Loucy (cell line): ENCODE data around the gene WTAP.

ENCODE experiments used
- H2AFZ ChIP-seq: fragments of 200-600 bp; sonication (generic); 2 replicates; pipeline ENCODE4 v1.6.0; 2016; ENCODE audit warnings: antibody characterized with exemption, mild to moderate bottlenecking, low read length, moderate library complexity
- H3F3A ChIP-seq: fragments of 200-600 bp; 2 replicates; pipeline ENCODE4 v1.6.0; 2016; ENCODE audit warnings: antibody characterized with exemption, low read depth, mild to moderate bottlenecking
- H3K27me3 ChIP-seq: fragments of 200-600 bp; sonication (generic); 2 replicates; pipeline ENCODE4 v1.6.1; 2014; ENCODE audit warnings: low read length, mild to moderate bottlenecking; ENCODE audit not compliant: insufficient read depth, poor library complexity, severe bottlenecking
- H3K36me3 ChIP-seq: fragments of 200-600 bp; sonication (generic); 2 replicates; pipeline ENCODE4 v1.6.1; 2016; ENCODE audit warnings: low read length; ENCODE audit not compliant: insufficient read depth
- H3K4me1 ChIP-seq: fragments of 200-600 bp; sonication (generic); 2 replicates; pipeline ENCODE4 v1.5.1; 2014; ENCODE audit warnings: low read length, mild to moderate bottlenecking; ENCODE audit not compliant: insufficient read depth, poor library complexity, severe bottlenecking
- H3K4me2 ChIP-seq: fragments of 200-600 bp; sonication (generic); 2 replicates; pipeline ENCODE4 v1.6.0; 2014; ENCODE audit warnings: antibody characterized with exemption, low read length, low read depth, mild to moderate bottlenecking; ENCODE audit not compliant: poor library complexity, severe bottlenecking
- H3K4me3 ChIP-seq: fragments of 200-600 bp; sonication (generic); 2 replicates; pipeline ENCODE4 v1.5.1; 2014; ENCODE audit warnings: low read length, mild to moderate bottlenecking, mixed read lengths; ENCODE audit not compliant: poor library complexity, severe bottlenecking
- H3K79me2 ChIP-seq: fragments of 200-600 bp; sonication (generic); 2 replicates; pipeline ENCODE4 v1.6.1; 2014; ENCODE audit warnings: low read length; ENCODE audit not compliant: insufficient read depth
- H3K9ac ChIP-seq: fragments of 200-600 bp; sonication (generic); 2 replicates; pipeline ENCODE4 v1.6.0; 2014; ENCODE audit warnings: mild to moderate bottlenecking, low read depth, low read length, moderate library complexity; ENCODE audit not compliant: poor library complexity, severe bottlenecking
- H3K9me2 ChIP-seq: fragments of 200-600 bp; sonication (generic); replicated peaks from 2 replicates; pipeline ENCODE4 v1.6.1; 2016; ENCODE audit warnings: low read depth, low read length, mixed read lengths
- H3K9me3 ChIP-seq: fragments of 200-600 bp; sonication (generic); 2 replicates; pipeline ENCODE4 v1.6.1; 2014; ENCODE audit warnings: mild to moderate bottlenecking, antibody characterized with exemption, low read length, low read depth; ENCODE audit not compliant: insufficient read depth
- H4K20me1 ChIP-seq: fragments of 200-600 bp; sonication (generic); 2 replicates; pipeline ENCODE4 v1.6.0; 2014; ENCODE audit warnings: antibody characterized with exemption, low read length, mild to moderate bottlenecking; ENCODE audit not compliant: insufficient read depth, poor library complexity, severe bottlenecking
- EZH2phosphoT487 ChIP-seq: fragments of 200-600 bp; IDR thresholded peaks from 2 replicates; pipeline ENCODE4 v1.6.1; 2018; ENCODE audit warnings: antibody characterized with exemption, mild to moderate bottlenecking, moderate library complexity, borderline replicate concordance
- TF ChIP-seq, protein P1 (sequence below): fragments of 200-600 bp; sonication (generic); conservative IDR thresholded peaks from 2 replicates; pipeline ENCODE4 v1.5.1; 2014; ENCODE audit warnings: mild to moderate bottlenecking, antibody characterized with exemption, low read length

WTAP gene

DNA sequence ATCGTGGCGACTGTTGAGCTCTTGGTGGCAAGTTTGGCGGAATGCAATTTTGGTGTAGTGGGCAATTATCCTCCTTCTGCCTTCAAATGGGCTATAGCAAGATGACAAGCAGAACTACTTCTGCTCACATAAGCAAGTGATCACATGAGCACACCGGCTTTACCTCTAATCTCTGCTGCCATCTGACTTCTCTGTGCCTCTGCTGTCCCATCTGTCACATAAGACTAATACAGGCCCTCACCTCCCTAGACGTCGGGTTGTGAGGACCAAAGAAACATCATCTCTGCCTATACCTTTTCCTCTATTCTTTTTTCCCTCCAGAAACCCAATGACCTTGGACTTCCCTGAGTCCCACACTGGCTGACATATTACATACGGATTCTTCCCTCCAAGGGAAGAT is 13.3 kb upstream of the WTAP start:
- no peak overlapping the region for H3K9ac ChIP-seq
- H3K4me2 ChIP-seq = no peak overlapping the region
- no peaks in the 10 kb centered on the region for H4K20me1 ChIP-seq
- H3K9me3 ChIP-seq = no peaks in the 10 kb centered on the region
- H3F3A ChIP-seq = no peaks in the 10 kb centered on the region
- no peaks in the 10 kb centered on the region for H3K79me2 ChIP-seq
- no peak for TF ChIP-seq EZH2phosphoT487
- TF ChIP-seq, protein P1, sequence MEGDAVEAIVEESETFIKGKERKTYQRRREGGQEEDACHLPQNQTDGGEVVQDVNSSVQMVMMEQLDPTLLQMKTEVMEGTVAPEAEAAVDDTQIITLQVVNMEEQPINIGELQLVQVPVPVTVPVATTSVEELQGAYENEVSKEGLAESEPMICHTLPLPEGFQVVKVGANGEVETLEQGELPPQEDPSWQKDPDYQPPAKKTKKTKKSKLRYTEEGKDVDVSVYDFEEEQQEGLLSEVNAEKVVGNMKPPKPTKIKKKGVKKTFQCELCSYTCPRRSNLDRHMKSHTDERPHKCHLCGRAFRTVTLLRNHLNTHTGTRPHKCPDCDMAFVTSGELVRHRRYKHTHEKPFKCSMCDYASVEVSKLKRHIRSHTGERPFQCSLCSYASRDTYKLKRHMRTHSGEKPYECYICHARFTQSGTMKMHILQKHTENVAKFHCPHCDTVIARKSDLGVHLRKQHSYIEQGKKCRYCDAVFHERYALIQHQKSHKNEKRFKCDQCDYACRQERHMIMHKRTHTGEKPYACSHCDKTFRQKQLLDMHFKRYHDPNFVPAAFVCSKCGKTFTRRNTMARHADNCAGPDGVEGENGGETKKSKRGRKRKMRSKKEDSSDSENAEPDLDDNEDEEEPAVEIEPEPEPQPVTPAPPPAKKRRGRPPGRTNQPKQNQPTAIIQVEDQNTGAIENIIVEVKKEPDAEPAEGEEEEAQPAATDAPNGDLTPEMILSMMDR = no peak
- no peak overlapping the region for H2AFZ ChIP-seq
- no peaks in the 10 kb centered on the region for H3K27me3 ChIP-seq
- no peak overlapping the region for H3K4me3 ChIP-seq
- H3K9me2 ChIP-seq = no peaks in the 10 kb centered on the region
- H3K36me3 ChIP-seq = no peaks in the 10 kb centered on the region
- H3K4me1 ChIP-seq = peaks cover 5% of the 10 kb centered on the region

DNA sequence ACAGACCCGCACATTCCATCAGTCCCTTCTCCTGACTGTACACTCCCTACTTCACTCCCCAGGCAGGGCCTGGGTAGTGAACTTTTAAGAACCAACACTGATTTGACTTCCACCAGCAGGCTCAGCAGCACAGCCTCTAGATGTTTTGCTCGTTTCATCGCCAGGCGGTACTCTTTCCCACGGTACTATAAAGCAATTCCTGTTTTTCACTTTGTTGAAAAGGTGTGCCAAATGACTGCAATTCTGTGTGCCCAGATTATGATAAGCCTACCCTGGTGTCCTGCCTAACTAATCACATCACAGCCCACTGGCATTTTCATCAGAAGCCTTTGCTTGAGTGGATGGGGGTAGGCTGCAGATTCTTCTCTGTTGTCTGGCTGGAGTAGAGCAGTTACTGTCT is 12.9 kb upstream of the WTAP start:
- H3F3A ChIP-seq = no peaks in the 10 kb centered on the region
- no peaks in the 10 kb centered on the region for H4K20me1 ChIP-seq
- no peaks in the 10 kb centered on the region for H3K27me3 ChIP-seq
- no peaks in the 10 kb centered on the region for H3K9me2 ChIP-seq
- no peak overlapping the region for H3K4me3 ChIP-seq
- H3K36me3 ChIP-seq = no peaks in the 10 kb centered on the region
- no peak overlapping the region for H3K4me2 ChIP-seq
- H3K9me3 ChIP-seq = no peaks in the 10 kb centered on the region
- peaks cover 5% of the 10 kb centered on the region for H3K4me1 ChIP-seq
- H2AFZ ChIP-seq = no peak overlapping the region
- no peaks in the 10 kb centered on the region for H3K79me2 ChIP-seq
- no peak overlapping the region for H3K9ac ChIP-seq
- TF ChIP-seq EZH2phosphoT487 = no peak

GRCh38 chr6:159715166-159715565 is 12.1 kb upstream of the WTAP start:
- no peaks in the 10 kb centered on the region for H3K27me3 ChIP-seq
- TF ChIP-seq EZH2phosphoT487 = no peak
- TF ChIP-seq, protein P1 = no peak
- no peak overlapping the region for H3K4me3 ChIP-seq
- H3K79me2 ChIP-seq = no peaks in the 10 kb centered on the region
- peaks cover 5% of the 10 kb centered on the region for H3K4me1 ChIP-seq
- H3F3A ChIP-seq = no peaks in the 10 kb centered on the region
- H3K9me3 ChIP-seq = no peaks in the 10 kb centered on the region
- H3K36me3 ChIP-seq = no peaks in the 10 kb centered on the region
- H3K4me2 ChIP-seq = no peak overlapping the region
- H3K9me2 ChIP-seq = no peaks in the 10 kb centered on the region
- no peaks in the 10 kb centered on the region for H4K20me1 ChIP-seq
- H3K9ac ChIP-seq = no peak overlapping the region
- no peak overlapping the region for H2AFZ ChIP-seq

- Histone ChIP-seq H3K36me3 (no peaks in the 10 kb centered on the region), H3K27me3 (no peaks in the 10 kb centered on the region), H3K4me2 (no peak overlapping the region), H3K9me3 (no peaks in the 10 kb centered on the region), H2AFZ (no peak overlapping the region), H3K9me2 (no peaks in the 10 kb centered on the region), H3K9ac (no peak overlapping the region), H3K4me3 (no peak overlapping the region), H3K79me2 (no peaks in the 10 kb centered on the region), H3F3A (no peaks in the 10 kb centered on the region), H3K4me1 (peaks cover 5% of the 10 kb centered on the region), H4K20me1 (no peaks in the 10 kb centered on the region)
- TF ChIP-seq EZH2phosphoT487 = no peak
- TF ChIP-seq, protein P1 = no peak
Measured at GRCh38 chr6:159715605-159716004, 11.7 kb upstream of the WTAP start.
